Tibial nerve (tissue), 3 donors: Measurements from ENCODE around the gene GGPS1.

Source experiments
- POLR2A ChIP-seq, 2 donors: fragments of 450-650 bp; IDR thresholded peaks; one replicate each; pipeline ENCODE4 v1.6.1; 2017; ENCODE audit warnings: antibody characterized with exemption in 2 of 2, mild to moderate bottlenecking in 2 of 2, moderate library complexity in 2 of 2
- TF ChIP-seq, protein P1 (sequence below), 5 experiments: fragments of 200-600 bp in 3 of 5; fragments of 450-650 bp in 2 of 5; sonication (generic) in 3 of 5; IDR thresholded peaks; one replicate each; pipeline ENCODE4 v1.5.1; 2016 to 2019; ENCODE audit warnings: antibody characterized with exemption in 5 of 5, mild to moderate bottlenecking in 3 of 5, moderate library complexity in 2 of 5

DNA sequence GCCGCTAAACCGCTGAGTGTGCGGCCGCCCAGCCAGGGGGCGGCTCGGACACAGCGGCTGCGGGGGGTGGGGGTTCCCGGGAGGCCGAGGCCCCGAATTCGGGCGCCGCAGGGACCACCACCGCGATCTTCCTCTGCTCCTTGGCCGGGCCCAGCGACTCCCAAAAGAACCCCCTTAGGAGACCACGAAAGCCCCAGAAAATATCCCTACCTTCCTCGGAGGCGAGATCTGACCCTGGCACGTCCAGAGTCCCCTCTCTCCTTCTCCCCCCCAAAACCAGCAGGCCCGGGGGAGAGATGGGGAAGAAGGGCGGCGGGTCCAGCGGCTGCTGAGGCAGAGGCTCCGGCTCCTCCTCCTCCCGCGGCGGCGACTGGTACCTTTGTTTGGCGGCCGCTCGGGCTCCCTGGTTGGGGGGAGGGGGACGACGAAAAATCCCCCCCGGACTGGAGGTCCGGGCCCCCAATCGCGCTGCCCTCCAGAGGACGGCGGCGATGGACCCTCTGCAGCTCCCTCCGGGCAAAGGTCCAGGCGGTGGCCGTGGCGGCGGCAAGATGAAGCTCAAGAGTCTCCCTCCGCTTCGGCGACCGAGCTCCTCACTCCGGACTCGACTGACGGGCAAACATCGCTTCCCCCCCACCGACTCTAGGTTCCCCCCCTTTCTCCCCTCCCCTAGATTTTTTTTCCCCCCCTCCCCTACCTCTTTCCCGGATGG is 655 bp upstream of the GGPS1 start, which contains the start of gene ARID4B:
- TF ChIP-seq, protein P1, sequence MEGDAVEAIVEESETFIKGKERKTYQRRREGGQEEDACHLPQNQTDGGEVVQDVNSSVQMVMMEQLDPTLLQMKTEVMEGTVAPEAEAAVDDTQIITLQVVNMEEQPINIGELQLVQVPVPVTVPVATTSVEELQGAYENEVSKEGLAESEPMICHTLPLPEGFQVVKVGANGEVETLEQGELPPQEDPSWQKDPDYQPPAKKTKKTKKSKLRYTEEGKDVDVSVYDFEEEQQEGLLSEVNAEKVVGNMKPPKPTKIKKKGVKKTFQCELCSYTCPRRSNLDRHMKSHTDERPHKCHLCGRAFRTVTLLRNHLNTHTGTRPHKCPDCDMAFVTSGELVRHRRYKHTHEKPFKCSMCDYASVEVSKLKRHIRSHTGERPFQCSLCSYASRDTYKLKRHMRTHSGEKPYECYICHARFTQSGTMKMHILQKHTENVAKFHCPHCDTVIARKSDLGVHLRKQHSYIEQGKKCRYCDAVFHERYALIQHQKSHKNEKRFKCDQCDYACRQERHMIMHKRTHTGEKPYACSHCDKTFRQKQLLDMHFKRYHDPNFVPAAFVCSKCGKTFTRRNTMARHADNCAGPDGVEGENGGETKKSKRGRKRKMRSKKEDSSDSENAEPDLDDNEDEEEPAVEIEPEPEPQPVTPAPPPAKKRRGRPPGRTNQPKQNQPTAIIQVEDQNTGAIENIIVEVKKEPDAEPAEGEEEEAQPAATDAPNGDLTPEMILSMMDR (IDR thresholded peaks at IDR 0.05), result no peak
- peak; percentile 69 to 73 for TF ChIP-seq POLR2A (IDR thresholded peaks at IDR 0.05)
